PC-9 (cell line): Measurements from ENCODE around the gene ADAM19.

Experiments used
- EZH2 ChIP-seq: fragments of 200-600 bp; sonication (generic); IDR thresholded peaks from 2 replicates; pipeline ENCODE4 v1.8.0; 2017; ENCODE audit warnings: antibody characterized with exemption, low read depth
- TF ChIP-seq, protein P1 (sequence below): fragments of 200-600 bp; sonication (generic); conservative IDR thresholded peaks from 2 replicates; pipeline ENCODE4 v1.6.1; 2017; ENCODE audit warnings: mixed run types, antibody characterized with exemption, mild to moderate bottlenecking, moderate library complexity

DNA sequence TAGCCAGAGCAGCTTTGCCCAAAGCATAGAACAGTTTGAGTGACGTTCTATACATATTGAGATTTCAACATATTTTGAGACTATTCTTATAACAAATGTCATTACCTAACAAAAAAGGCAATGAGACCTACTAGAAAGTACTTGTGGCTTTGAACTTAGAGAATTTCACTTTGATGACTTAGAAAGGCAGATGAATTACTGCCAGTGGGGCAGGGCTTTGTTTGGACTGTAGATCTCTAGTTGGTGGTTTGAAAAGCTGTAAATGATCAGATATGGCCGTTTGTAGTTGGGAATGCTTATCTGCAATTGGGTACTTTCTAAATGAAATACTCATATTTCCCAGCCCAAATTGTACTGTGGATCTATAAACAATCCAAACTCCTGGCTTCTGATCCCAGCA, 48.6 kb upstream of the ADAM19 start:
- TF ChIP-seq, protein P1, sequence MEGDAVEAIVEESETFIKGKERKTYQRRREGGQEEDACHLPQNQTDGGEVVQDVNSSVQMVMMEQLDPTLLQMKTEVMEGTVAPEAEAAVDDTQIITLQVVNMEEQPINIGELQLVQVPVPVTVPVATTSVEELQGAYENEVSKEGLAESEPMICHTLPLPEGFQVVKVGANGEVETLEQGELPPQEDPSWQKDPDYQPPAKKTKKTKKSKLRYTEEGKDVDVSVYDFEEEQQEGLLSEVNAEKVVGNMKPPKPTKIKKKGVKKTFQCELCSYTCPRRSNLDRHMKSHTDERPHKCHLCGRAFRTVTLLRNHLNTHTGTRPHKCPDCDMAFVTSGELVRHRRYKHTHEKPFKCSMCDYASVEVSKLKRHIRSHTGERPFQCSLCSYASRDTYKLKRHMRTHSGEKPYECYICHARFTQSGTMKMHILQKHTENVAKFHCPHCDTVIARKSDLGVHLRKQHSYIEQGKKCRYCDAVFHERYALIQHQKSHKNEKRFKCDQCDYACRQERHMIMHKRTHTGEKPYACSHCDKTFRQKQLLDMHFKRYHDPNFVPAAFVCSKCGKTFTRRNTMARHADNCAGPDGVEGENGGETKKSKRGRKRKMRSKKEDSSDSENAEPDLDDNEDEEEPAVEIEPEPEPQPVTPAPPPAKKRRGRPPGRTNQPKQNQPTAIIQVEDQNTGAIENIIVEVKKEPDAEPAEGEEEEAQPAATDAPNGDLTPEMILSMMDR = no peak
- no peak for TF ChIP-seq EZH2
